RPMI7951 (cell line): ENCODE results near the gene MCTP1. TPM values are rescaled to one million over a fixed set of nuclear protein-coding genes. Genes with fewer than 3 reads are reported as not detected.
"Not testable (repeated sequence)": the region's sequence is repeated elsewhere in the genome, so short reads cannot be mapped to it uniquely, and the experiment has no call there.

Experiments used
- DNase-seq: peaks from one replicate; pipeline ENCODE4 v3.0.0-alpha.2; 2012; ENCODE audit warnings: low read depth
- total RNA-seq: library from RNA; depleted of rRNA; stranded (reverse); fragments of >200 nt; shearing (Covaris generic); gene quantifications from 2 replicates; pipeline ENCODE4 v1.2.3, GENCODE V29; 2014

Gene MCTP1
- total RNA-seq, 1 experiment from 2014 or later: 3.4 TPM

DNA sequence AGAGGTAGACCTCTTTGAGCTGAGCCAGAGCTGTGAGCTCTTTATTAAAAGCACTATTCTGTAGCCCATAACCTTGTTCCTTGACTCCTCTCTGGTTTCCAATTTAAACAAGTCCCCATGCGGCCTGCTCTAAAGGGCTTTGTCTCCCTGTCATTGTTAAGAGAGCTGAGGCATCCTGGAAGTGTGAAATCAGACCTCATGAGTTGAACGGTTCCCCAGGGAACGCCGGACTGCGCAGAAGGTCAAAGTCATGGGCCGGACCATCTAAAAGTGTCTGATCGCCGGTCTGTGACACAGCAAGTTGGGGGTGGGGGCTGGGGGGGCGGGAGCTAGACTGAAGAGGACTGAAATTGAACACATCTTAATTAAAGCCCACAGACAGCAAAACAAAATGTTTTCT lies 400.6 kb downstream of the MCTP1 start:
- no peak for DNase-seq

DNA sequence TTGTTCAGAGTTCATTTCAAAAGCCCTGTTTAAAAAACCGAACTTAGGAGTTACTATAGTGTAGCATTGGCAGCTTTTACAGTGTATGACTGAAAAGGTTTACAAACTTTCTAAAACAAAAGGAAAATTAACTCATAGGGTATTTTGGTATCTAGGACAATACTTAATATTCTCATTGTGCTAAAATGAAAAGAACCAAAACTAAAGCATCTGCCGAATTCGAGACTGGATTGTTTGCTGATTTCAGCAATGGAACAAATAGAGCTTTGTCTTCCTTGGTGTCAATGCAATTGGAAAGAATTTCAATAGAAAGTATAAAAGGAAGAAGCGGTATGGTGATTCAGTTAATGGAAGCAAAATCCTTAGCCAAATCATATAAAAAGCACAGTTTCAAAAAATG lies 412.4 kb downstream of the MCTP1 start:
- no peak for DNase-seq

DNA sequence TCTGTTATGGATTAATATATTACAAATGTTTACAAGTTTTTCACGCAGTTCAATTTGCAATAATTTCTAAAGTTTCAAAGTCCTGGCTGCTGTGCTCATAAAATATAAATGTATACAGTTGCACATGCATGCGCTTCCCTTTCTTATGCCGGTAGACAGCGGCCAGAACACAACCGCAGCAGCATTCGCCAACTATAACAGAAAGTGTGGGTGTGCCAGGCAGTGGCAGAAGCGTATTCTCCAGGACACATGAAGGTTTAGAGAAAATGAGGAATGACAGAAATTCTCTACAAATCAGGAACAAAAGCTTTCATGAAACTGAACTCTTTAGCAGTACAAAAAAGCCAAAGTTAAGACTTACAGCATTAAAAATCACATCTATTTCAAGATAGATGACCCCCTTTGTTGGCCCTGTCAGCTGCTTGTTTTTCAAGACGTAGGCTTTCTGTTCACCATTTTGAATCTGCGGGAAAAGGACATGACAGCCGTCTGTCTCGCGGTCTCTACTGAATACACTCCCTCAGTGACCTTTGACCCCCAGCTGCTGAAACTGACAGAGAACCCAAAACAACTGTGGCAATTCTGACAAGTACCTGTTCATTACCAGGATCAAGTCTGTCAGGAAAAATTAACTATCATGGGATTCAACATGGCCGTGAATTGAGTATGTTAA lies 414.2 kb downstream of the MCTP1 start:
- no peak for DNase-seq

GRCh38 chr5:94869921-94870320 lies 415.0 kb downstream of the MCTP1 start:
- no peak for DNase-seq

DNA sequence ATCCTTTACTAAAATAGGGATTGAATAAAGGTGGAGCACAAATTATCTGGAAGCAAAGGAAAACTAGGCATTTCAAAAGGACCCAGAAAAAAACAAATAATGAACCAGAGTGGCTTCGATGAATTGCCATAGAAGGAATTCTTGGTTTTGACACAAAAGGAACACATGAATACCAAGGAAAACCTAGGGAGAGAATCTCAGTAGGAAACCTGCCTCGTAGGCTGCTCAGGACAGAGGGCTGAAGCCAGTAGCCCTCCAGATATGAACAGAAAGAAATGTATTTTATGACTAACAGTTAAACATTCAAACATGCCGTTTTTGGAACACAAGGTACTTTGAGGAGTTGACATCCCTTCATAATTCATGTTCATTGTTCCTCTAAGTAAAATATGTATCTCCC lies 420.9 kb downstream of the MCTP1 start:
- no peak for DNase-seq

DNA sequence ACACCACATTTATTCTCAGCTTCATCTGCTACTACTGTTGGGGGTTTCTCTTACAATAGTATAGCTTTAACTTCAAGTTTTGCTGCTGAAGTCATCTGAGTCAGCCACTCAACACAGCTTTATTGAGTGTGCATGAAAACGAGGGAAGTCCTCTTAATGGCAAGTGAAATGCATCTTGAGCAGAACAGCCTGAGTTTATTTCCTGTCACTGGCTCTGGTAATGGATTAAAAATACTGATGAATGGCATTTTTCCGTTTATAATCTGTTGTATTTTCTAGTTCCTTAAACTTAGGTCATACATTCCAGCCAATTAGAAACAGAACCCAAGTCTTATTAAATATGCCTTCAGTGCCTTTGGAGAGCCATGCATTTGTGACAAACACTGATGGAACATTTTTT lies 427.8 kb downstream of the MCTP1 start:
- no peak for DNase-seq

- DNase-seq: no peak
Measured at GRCh38 chr5:94856257-94856800, 428.6 kb downstream of the MCTP1 start.

DNA sequence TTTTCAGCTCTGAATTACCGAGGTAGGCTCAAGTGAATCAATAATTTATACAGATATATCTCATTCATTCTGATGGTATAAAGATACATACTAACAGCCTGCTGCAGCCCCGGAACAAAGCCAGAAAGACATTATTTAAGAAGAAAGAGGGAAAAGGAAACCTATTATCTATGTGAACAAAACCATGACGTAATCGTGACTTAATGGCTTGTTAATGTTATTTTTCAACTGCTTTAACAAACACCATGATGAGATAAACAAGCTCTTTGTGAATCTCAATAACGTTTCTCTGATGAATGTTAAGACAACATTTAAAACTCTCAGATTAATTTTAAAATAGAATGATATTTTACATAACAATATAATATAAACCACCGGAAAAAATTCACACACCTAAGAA lies 429.4 kb downstream of the MCTP1 start:
- DNase-seq: no peak

- DNase-seq: no peak
Measured at GRCh38 chr5:94853120-94853519, 431.8 kb downstream of the MCTP1 start.

DNA sequence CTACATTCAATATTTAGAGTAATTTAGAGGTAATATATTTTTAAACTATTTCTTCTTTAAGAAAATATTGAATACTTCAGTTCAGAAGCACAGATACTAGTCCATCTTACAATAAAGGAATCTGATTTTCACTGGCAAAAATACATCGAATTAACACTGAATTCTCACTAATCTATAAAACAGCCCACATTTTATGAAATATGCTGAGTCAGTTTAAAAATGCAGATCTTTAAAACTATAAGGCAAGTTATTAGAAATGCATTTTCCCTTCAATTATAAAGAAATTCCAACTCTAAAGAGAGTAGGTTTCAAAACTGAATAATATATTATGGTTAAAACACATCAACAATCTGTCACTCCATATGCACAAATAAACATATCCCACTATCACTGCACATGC lies 433.9 kb downstream of the MCTP1 start:
- DNase-seq: no peak

DNA sequence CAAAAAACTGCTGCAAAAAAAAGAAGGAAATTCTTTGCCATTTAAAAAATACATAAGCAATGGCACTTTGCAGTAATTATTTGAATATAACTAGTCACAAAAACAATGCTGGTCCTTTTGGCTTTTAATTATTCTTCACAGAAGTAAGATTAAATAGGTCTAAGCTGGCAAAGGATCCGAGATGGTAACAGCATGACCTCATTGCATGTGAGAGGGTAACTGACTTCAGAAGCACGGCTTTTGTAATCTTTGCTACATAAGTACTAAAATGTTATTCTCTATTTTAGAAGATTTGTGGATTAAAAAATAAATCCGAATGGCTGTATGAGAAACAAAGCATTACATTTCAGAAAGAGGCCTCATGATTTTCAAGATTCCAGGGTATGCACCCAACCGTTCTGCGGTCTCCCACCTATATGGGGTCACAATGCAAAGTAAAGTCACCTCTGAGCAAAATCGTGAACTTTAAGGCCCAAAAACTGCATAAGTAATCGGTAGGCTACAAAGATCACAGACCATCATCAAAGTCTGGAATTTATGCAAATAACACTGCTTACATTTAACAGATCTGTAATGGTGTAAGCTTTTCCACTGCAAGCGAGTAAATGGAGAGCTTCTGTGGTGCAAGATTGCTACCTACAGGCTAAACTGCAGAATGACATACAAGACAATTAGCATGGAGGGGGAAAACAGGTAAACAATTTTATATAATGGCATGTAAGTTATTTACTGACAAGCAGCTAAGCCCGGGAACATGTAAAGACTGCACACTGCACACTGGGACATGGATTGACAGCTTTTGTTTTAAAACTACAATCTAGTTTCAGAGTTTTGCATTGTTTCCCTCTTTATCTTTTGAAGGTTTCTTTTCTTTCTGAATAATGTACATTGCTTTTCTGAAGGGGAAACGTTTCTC lies 434.8 kb downstream of the MCTP1 start:
- peak; percentile 36 for DNase-seq

- DNase-seq: no peak
Measured at GRCh38 chr5:94849324-94849723, 435.6 kb downstream of the MCTP1 start.

GRCh38 chr5:94847726-94848125 lies 437.2 kb downstream of the MCTP1 start:
- DNase-seq: no peak

- DNase-seq: no peak
Measured at GRCh38 chr5:94847019-94847418, 437.9 kb downstream of the MCTP1 start.

DNA sequence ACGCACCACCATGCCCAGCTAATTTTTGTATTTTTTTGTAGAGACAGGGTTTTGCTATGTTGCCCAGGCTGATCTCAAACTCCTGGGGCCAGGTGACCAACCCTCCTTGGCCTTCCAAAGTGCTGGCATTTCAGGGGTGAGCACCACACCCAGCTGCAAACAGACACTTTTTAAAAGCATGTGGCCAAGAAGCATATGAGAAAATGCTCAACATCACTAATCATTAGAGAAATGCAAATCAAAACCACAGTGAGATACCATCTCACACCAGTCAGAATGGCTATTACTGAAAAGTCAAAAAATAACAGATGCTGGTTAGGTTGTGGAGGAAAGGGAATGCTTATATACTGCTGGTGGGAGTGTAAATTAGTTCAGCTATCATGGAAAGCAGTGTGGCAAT lies 439.2 kb downstream of the MCTP1 start:
- DNase-seq: not testable (repeated sequence)

DNA sequence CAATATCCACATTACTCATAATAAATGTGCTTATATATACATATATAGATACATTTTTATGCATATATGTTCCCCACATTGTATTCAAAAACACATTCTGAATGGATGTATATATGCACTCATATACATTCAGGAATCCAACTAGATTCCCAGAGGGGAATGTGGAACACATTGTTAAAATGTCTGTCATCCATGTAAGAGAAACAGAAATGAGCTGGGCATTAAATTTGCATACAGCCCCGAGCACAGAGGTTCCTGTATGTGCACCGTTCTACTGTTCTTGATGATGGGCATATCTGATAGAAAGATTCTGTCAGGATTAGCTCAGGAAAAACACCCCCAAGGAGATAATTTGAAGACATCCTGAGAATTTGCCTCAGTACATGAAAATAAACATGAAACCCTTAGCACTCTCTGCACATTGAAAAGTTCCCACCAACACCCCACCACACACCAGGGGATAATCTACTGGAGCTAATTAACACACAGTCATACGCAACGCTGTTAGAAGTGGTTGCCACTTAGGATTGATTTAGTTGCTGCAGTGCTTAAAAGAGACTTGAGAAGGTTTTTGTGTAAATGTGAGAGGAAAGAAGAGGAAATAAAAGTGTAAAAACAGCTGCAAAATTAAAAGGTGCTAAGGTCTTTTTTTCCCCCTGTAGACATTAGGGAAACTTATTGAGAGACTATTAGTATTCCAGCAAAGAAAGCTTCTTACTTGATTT lies 443.1 kb downstream of the MCTP1 start:
- no peak for DNase-seq

- DNase-seq: no peak
Measured at GRCh38 chr5:94833851-94834250, 451.0 kb downstream of the MCTP1 start.

DNA sequence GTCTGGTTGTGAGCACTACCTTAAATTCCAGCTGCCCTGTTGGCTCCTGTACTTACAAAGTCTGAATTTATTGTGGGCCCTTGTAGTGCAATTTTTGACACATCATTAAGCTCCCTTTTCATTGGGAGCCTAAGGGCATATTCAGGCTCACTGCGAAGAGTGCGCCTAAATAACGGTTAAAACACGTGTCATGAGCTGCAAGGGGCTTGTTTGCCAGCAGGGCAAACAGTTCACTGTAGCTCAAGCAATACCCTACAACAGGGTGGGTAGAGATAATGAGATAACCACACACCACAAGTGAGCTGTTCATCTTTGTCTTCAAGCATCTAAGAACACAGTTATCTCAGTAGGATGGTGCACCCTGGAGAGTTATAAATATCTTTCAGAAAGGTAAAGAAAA lies 452.2 kb downstream of the MCTP1 start:
- peak; percentile 0 for DNase-seq

GRCh38 chr5:94830520-94830919 lies 454.4 kb downstream of the MCTP1 start:
- DNase-seq: peak; percentile 13

DNA sequence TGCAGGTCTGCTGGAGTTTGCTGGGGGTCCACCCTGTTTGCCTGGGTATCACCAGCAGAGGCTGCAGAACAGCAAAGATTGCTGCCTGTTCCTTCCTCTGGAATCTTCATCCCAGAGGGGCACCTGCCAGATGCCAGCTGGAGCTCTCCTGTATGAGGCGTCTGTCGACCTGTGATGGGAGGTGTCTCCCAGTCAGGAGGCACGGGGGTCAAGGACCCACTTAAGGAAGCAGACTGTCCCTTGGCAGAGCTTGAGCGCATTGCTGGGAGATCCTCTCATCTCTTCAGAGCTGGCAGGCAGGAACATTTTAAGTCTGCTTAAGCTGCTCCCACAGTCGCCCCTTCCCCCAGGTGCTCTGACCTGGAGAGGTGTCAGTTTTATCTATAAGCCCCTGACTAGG lies 456.7 kb downstream of the MCTP1 start:
- not testable (repeated sequence) for DNase-seq

GRCh38 chr5:94820488-94820887 lies 464.4 kb downstream of the MCTP1 start:
- DNase-seq: no peak

DNA sequence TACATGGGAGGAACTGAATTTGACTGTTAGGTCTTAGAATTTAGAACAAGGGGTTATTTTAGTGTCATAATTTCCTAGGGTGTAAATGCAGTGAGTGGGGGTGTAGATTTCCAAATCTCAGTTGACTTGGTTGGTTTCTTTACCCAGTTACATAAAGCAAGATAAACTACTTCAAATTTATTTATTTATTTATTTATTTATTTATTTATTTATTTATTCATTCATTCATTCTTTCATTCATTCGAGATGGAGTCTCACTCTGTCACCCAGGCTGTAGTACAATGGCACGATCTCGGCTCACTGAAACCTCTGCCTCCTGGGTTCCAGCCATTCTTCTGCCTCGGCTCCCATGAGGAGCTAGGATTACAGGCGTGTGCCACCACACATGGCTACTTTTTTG lies 466.0 kb downstream of the MCTP1 start:
- no peak for DNase-seq
